T-helper 9 cell (primary cell): ENCODE data around the gene NLRX1.
"Not testable (repeated sequence)": the region's sequence is repeated elsewhere in the genome, so short reads cannot be mapped to it uniquely, and the experiment has no call there.

Experiments
- DNase-seq: peaks from one replicate; pipeline ENCODE4 v3.0.0-alpha.2; 2020

The NLRX1 gene

DNA sequence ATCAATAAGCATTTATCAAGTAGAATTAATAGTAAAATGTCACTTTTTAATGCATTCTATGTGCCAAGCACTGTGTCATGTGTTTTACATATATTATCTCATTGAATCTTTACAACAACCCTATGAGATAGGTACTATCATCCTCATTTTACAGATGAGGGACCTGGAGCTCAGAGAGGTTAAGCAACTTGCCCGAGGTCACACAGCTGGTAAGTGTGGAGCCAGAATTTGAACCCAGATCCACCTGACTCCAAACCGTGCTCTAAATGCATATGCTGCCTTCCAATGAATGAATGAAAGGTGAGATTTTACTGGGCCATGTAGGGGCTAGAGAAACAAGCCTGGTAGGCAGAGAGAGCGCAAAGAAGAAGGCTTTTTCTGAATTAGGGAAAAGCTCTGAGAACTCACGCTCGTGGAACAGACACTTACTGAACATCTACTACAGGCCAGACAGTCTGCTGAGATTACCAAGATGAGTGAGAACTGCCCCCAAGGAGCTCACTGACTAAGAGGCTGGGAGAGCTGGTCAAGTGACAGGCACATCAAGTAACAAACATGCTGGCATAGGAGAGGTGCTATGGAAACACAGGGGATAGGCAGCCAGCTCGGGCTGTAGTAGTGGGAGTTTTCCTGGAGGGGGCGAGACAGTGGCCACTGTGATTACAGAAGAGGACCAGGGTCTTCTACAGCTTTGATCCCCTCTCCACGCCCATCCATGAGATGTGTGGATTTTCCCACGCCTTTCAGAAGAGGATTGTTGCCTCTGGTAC is 15.3 kb upstream of the NLRX1 start:
- no peak for DNase-seq

DNA sequence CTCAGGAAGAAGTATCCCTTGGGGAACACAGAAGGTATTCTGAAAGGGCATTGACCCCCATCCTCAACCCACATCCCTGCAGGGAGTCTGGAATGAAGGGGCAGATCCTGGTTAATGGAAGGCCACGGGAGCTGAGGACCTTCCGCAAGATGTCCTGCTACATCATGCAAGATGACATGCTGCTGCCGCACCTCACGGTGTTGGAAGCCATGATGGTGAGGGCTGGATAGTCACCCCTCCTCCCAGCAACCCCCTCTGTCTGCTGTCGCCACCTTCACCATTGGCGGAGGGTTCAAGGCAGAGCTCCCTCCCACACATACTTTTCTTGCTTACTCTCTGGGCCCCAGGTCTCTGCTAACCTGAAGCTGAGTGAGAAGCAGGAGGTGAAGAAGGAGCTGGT is 14.3 kb upstream of the NLRX1 start:
- no peak for DNase-seq

DNA sequence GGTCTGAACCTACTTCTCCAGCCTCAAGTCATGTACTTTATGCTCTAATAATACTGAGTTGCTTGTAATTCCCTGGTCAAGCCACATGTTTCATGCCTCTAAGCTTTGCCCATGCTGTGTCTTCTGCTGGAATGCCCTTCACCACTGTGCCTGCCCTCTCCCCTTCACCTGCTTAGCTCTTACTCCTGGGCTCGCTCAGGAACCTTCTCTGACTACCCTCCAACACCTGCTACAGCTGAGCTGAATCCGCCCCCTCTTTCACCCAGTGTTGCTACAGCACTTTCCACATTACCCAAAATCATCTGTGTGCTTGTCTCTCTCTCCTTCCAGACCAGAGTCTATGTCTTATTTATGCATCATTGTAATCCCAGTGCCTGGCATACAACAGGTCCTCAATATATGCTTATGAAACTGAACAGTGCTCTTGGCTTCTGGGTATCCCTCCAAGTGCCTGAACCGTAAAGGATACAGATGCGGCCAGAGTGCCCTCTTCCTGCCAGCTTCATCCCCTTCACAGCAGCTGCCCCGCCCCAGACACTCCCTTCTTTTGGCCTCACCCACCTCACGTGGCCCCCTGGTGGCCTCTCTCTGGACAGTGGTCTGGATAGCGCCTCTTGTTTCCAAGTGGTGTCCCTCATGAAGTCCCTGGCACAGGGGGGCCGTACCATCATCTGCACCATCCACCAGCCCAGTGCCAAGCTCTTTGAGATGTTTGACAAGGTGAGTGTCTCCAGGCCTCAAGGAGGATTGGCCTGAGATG is 12.6 kb upstream of the NLRX1 start:
- no peak for DNase-seq

DNA sequence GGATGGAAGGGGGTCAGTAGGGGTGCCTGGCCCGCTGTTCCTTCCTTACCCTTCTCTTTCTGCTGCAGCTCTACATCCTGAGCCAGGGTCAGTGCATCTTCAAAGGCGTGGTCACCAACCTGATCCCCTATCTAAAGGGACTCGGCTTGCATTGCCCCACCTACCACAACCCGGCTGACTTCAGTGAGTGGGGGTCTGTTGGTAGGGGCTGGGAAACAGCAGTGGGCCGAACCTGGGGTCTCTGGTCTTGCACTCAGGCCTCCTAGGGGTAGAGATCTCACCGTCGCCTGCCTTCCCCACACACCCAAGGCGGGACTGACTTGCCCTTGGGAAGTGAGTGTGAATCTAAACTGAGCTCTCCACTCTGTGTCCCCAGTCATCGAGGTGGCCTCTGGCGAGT is 12.0 kb upstream of the NLRX1 start:
- DNase-seq, result no peak

DNA sequence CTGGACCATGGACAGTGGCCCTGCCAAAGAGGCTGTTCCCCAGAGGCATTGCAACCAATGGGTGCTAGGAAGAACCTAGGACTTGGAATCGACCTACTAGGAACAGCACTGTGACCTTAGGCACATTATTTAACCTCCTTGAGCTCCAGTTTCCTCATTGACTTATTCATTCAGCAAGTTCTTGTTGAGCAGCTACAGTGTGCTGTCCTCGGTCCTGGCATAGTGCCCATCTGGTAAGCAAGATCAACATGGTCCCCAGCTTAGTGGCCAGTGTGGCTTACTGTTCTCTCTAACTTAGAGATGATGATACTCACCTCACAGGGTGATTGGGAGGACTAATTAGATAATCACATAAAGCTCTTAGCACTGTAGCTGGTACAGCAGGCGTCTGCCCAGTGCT is 11.5 kb upstream of the NLRX1 start:
- DNase-seq, result no peak

DNA sequence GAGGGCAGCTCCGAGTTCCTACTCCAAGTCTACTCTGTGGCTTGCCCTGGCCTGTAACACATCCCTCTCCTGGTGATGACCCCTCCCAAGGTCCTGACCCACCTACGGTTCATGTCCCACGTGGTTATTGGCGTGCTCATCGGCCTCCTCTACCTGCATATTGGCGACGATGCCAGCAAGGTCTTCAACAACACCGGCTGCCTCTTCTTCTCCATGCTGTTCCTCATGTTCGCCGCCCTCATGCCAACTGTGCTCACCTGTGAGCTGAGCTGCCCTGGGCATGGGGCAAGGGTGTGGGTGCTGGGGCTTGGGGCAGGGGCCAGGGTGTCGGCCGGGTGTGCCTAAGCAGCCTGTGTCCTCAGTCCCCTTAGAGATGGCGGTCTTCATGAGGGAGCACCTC is 10.1 kb upstream of the NLRX1 start:
- no peak for DNase-seq

DNA sequence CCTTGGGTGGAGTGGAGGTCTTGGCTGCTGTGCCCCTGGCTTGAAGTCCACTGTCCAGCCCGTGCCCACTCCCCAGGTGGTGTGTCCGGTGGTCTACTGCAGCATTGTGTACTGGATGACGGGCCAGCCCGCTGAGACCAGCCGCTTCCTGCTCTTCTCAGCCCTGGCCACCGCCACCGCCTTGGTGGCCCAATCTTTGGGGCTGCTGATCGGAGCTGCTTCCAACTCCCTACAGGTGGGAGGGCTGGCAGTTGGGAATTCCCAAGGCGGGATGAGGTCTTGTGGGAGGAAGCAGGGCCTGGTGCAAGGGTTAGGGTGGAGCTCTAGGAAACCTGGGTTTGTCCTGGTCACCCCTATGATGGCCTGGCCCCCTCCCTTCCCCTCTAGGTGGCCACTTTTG is 8.4 kb upstream of the NLRX1 start:
- no peak for DNase-seq

DNA sequence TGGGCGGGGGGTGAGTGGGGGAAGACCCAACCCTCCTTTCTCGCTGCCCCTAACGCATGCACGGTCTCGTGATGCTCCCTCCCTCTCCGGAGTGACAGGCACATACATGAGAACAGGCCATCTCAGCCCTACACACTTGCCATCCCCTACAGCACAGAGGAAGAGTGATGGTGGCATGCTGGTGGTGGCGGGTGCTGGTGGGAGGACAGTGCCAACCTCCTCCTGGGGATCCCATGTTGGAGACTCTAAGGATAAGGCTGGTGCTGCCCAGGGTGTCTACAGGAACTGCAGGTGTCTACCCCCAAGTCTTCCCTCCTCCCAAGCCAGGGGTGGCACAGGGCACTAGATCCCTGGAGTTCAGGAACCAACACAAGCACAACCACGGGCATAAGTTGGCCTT is 6.7 kb upstream of the NLRX1 start:
- no peak for DNase-seq

DNA sequence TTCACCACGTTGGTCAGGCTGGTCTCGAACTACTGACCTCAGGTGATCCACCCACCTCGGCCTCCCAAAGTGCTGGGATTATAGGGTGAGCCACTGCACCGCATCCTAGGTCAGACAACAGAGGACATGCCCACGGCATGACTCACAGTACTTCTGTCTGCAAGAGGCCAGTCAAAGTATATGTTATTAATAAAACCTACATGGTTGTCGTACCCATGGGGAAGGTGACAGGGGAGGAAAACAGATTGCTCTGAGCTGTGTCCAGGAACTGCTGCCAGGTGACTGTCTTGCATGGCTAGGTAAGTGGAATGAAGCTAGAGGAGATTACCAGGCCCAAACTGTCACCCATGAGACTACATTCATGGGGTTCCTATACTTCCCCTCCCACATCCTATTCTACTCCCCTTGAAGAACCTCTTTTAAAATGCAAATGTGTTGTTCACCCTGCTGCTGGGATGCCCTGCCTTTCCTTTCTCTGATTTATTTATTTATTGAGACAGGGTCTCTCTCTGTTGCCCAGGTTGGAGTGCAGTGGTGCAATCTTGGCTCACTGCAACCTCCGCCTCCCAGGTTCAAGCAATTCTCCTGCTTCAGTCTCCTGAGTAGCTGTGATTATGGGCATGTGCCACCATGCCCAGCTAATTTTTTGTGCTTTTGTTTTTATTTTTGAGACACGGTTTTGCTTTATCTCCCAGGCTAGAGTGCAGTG is 2.0 kb upstream of the NLRX1 start:
- DNase-seq, result no peak

GRCh38 chr11:119167077-119167458 is 1.5 kb upstream of the NLRX1 start:
- DNase-seq, result not testable (repeated sequence)

DNA sequence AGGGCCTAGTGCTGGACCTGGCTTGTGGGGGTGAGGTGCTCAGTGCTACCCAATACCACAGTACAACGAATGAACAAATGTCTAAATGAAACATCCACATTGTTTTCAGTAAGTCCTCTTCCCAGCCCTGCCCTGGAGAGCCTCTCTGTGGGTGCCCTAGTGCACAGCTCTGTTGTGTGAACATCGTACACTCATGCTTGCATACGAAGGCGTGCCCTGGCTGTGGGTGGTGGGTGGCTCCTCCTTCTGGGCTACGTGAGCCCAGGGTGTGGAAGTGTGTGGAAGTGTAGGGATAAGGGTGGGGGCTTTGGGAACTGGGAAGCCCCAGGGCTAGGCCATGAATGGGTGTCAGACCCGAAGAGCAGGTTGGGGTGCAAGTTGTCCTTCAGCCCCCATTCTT is 592 bp upstream of the NLRX1 start:
- DNase-seq, result no peak

GRCh38 chr11:119169282-119169719 is 776 bp downstream of the NLRX1 start:
- DNase-seq, result no peak

DNA sequence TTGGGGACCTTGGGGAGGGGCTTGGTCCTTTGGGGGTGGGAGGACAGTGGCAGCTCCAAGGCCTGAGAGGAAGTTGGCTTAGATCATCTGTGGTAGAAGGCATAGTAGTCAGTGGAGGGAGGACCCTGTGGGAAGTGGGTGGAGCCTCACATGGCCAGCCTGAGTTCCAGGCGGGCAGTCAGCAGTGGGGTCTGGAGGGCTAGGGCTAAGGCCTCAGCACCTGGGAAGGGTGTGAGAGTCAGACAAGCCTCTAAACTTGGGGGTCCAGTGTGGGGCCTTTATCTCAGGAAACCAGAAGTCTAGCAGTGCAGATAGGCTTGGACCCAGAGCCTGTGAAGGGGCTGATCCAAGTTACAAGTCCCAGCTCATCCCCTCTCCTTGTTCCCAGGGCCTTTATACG is 4.0 kb downstream of the NLRX1 start:
- no peak for DNase-seq

DNA sequence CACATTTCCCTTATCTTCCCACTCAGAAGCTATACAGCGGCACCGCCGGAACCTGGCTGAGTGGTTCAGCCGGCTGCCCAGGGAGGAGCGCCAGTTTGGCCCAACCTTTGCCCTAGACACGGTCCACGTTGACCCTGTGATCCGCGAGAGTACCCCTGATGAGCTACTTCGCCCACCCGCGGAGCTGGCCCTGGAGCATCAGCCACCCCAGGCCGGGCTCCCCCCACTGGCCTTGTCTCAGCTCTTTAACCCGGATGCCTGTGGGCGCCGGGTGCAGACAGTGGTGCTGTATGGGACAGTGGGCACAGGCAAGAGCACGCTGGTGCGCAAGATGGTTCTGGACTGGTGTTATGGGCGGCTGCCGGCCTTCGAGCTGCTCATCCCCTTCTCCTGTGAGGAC is 4.9 kb downstream of the NLRX1 start:
- DNase-seq, result no peak

- DNase-seq, result no peak
Observed at GRCh38 chr11:119175493-119176077, 7.1 kb downstream of the NLRX1 start.

DNA sequence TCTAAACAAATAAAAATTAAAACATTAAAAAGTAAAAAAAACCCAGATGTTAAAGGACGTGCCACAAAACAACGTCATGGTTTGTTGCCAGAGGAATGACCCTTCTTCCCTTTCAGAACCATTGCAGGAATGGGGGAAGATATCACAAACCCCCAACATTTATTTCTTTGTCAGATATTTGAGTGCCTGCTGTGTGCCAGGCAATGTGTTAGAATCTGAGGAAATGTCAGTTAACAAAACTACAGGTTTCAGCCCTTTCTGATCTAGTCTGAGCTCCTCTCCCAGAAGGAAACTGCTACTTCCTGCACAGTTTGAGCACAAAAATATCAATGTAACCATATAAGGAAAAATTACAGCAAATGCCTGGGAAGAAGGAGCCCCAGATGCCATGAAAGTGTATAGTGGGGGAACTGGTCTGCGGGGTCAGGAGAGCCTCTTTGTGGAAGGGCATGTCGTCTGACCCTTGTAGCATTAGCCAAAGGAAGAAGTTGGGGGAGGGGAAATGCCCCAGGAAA is 9.7 kb downstream of the NLRX1 start:
- DNase-seq, result no peak

- DNase-seq, result no peak
Observed at GRCh38 chr11:119179342-119179741, 10.8 kb downstream of the NLRX1 start.

- DNase-seq, result no peak
Observed at GRCh38 chr11:119179983-119180382, 11.5 kb downstream of the NLRX1 start.

DNA sequence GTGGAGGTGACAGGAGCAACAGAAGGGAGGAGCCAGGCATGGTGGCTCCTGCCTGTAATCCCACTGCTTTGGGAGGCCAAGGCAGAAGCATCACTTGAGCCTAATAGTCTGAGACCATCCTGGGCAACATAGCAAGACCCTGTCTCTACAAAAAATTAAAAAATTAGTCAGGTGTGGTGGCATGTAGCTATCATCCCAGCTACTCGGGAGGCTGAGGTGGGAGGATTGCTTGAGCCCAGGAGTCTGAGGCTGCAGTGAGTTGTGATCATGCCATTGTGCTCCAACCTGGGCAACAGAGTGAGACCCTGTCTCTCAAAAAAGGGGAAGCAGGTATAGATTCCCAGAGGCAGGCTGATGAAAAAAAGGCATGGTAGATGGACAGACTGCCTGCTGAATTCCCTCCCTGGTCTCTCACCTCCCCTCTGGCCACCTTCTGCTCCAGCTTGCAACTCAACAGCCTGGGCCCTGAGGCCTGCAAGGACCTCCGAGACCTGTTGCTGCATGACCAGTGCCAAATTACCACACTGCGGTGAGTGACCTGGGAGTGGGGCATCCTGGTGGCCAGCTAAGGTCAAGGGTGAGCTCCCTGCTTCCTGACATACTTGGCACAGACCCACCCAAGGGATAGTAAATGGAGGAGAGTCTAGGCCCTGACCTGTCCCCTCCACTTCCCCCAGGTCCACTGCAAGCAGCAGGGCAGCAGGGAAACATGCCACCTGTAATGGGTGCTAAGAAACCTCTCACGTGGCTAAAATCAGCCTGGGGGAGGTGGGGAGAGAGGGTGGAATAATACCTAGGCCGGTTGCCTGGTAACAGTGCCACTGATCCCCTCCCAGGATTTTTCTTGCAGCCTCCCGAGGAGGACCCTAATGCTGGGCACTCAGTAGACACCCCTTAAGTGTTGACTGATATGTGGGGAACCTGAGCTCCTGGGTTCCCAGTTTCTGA is 12.5 kb downstream of the NLRX1 start:
- no peak for DNase-seq

DNA sequence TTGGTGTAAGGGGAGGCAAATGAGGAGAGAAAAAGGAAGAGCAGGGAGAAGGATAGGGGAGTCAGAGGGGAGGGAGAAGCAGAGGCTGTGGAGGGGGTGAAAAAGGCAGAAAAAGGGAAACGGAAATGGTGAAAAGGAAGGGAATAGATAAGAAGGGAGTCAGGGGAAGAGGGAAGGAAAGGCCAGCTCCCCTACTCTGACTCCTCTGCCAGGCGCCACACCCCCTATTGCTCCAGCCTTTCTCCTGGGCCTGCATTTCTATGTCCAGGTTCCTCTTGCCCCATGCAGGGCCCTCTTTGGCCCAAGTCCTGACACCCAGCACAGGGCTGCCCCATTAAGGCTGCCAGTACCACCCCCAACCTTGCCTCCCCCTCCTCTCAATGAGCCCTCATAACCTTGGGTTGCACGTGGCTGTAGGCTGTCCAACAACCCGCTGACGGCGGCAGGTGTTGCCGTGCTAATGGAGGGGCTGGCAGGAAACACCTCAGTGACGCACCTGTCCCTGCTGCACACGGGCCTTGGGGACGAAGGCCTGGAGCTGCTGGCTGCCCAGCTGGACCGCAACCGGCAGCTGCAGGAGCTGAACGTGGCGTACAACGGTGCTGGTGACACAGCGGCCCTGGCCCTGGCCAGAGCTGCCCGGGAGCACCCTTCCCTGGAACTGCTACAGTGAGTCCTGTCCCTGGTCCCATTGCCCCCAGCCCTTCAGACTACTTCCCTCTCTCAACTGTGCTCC is 13.3 kb downstream of the NLRX1 start:
- no peak for DNase-seq

DNA sequence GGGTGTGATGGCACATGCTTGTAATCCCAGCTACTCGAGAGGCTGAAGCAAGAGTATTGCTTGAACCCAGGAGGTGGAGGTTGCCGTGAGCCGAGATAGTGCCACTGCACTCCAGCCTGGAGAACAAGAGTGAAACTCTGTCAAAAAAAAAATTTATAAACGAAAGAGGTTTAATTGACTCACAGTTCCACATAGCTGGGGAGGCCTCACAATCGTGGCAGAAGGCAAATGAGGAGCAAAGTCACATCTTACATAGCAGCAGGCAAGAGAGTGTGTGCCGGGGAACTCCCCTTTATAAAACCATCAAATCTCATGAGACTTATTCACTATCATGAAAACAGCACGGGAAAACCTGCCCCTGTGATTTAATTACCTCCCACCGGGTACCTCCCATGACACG is 15.9 kb downstream of the NLRX1 start:
- not testable (repeated sequence) for DNase-seq
